Anterior cingulate cortex (tissue), 58 donors: ENCODE data around the gene EME1.
A peak's percentile ranks its signal among the peaks of the same experiment; 100 is the strongest.

Experiments
- DNase-seq, 58 donors: peaks; one replicate each; lab custom pipeline; 2025; lab: John Stamatoyannopoulos, UW

The EME1 gene

DNA sequence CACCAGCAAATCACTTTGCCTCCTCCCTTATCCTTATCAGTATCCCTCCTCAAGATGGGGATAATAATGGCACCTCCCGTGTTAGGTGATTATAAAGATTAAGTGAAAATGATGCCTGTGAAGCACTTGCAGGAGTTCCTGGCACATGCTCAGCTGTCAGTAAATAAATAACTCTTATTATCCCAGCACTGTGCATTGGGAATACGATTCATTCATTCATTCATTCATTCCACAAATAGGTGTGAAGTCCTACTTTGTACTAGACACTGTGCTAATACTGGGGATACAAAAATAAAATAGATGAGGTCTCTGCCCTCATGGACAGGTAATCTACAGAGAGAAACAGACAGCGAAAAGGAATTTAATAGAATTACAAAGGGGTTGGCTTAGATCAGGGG is 25.1 kb upstream of the EME1 start:
- no peak for DNase-seq

- DNase-seq, result no peak
These were observed 24.3 kb upstream of the EME1 start for GRCh38 chr17:50348522-50349242.

DNA sequence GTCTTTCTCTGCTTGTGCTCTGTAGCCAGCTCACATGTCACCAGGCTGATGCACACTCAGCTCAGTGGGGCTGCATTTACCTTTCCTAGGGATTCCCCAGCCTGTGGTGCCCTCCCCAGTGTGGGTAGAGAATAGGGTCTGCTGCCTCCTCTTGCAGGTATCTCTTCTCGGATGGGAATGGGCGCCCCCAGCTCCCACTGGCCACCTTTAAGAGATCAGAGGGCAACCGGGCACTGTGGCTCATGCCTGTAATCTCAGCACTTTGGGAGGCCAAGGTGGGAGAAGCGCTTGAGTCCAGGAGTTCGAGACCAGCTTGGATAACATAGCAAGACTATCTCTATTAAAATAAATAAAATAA is 23.8 kb upstream of the EME1 start:
- DNase-seq, result no peak

DNA sequence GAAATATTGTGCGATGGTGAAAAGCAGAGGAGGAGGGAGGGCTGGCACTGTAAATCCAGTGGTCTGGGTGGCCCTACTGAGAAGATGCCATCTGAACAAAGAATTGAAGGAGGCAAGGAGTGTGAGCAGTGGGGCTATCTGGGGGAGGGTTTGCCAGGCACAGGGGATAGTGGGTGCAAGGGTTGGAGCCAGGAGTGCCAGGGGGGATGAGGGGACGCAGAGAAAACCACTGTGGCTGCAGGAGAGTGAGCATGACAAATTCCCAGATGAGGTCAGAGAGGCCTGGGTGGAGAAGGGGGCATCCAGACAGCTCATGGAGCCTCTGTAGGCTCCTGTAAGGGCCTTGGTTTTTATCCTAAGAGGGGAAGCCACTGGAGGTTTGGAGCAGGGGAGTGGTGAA is 22.3 kb upstream of the EME1 start:
- DNase-seq, result no peak

DNA sequence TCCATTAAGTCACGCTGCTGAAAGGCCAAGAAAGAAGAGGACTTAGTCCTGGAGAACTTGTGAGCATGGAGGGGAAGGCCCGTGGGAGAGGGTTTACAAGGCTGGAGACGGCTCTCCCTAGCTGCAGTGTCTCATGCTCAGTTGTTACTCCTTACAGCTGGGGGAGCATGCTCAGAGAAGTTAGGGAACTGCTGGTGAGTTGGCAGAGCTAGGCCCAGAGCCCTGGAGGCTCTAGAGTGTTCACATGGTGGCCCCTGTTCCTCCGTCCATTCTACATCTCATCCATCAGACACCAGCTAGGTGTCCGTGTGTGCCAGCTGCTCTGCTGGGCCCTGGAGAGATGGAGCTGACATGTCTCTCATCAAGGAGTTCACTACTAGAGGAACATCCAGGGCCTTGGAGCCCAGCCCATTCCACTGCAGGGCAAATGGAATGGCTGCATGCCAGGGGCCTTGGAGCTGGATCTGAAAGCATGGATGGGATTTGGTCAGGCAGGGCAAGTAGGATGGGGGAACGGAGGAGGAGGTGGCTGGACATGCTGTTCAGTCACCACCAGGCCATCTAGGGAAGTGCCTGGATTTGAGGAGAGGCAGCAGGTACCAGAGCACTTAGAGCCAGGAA is 20.8 kb upstream of the EME1 start:
- DNase-seq, result peak in 1 of 58 donors; percentile 11

DNA sequence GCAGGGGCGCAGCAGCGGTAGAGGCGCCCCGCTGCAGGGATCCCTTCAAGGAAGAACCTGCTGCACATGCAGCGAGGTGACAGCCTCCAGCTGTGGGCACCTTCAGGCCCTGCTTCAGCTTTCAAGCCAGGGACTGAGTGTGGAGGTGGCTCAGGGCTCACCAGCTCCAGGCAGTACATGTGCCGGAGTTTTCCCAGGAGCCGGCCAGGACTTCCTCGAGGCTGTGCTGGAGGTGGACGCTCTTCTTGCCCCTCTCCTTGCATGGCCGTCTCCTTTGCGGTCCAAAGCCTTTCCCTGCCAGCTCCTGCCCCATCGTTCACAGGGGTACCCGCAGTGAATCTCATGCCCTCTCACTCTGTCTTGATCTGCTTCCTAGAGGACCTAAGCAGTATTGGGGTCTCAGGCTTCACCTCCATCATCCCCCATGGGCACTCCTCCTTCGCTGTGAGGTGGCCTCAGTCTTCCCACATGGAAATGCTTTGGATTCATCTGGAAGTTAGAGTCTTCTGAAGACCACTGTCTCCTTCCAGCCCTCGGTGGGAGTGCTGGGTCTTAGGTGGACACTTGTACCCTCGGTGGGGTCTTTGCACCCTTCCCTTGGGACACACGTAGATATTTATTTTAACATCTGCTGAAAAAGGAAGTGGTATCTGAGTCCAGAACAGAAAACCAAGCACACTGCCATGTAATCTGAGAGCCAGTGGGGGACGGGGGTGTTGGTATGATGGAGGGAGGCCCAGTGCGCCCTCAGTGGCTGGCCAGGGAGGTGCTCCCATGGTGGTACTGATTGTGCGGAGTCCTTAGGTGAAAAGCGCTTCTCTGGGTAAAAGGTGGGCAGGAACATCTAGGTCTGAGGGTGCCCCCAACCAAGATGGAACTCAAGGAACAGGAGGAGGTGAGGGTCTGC is 20.1 kb upstream of the EME1 start:
- no peak for DNase-seq

DNA sequence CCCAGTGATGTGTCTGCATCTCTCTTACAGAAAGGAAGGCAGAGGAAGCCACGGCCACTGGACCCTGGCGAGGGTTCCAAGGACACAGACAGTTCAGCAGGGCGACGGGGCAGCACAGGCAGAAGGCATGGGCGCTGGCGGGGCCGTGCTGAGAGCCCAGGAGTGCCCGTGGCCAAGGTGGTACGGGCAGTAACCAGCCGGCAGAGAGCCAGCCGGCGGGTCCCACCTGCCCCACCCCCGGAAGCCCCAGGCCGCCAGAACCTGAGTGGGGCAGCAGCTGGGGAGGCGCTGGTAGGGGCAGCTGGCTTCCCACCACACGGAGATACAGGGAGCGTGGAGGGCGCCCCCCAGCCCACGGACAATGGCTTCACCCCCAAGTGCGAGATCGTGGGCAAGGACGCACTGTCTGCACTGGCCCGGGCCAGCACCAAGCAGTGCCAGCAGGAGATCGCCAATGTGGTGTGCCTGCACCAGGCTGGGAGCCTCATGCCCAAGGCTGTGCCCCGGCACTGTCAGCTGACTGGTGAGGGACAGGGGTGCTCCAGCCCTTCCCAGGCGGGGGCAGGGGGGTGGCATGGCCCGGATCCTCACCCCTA is 19.3 kb upstream of the EME1 start:
- no peak for DNase-seq

DNA sequence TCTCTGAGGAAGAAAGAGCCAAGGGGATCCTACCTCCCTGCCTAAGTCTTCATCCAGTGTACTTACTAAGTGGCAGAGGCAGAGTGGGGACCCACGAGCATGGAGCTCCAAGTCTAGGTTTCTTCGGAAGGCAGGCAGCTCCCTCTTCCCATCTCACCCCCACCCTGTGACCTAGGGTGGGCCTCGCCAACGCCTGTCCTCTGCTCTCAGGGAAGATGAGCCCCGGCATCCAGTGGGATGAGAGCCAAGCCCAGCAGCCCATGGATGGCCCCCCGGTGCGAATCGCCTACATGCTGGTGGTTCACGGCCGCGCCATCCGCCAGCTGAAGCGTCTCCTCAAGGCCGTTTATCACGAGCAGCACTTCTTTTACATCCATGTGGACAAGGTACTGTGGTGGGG is 18.8 kb upstream of the EME1 start:
- no peak for DNase-seq

DNA sequence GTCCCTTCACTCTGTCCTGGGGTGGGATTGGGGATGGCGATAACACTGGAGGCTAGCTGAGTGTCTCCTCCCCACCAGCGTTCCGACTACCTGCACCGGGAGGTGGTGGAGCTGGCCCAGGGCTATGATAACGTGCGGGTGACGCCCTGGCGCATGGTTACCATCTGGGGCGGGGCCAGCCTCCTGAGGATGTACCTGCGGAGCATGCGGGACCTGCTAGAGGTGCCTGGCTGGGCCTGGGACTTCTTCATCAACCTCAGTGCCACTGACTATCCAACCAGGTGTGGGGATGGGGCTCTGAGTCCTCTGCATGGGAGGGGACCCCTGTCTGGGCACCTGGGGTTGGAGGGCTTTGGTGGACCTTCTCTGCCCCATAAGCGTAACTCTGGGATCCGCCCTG is 18.3 kb upstream of the EME1 start:
- DNase-seq, result no peak

DNA sequence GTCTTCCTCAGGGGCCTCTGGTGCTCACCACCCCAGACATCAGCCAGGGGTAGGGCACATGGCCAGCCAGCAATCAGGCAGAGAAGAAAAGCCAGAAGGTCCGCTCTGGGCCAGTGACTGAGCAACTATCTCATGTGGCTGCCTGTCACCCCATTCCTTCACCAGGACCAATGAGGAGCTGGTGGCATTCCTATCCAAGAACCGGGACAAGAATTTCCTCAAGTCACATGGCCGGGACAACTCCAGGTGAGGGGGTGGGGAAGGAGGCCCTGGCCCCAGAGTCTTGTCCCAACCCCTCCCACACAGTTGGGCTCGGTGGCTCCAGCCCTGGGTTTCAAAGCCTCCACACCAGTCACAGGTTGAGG is 17.7 kb upstream of the EME1 start:
- DNase-seq, result no peak

DNA sequence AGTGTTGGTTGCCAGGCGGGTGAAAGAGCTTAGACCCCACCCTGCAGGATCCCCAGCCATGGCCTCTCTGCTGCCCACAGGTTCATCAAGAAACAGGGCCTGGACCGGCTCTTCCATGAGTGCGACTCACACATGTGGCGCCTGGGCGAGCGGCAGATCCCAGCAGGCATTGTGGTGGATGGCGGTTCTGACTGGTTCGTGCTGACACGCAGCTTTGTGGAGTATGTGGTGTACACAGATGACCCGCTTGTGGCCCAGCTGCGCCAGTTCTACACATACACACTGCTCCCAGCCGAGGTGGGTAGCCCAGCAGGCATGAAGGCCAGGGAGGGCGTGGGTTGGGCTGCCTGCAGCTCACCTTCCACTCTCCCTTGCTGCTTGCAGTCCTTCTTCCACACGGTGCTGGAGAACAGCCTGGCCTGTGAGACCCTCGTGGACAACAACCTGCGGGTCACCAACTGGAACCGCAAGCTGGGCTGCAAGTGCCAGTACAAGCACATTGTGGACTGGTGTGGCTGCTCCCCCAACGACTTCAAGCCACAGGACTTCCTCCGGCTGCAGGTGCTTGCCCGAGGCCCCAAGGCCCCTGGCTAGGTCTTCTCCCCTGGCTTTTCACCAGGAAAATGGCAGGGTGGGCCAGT is 17.2 kb upstream of the EME1 start:
- no peak for DNase-seq

DNA sequence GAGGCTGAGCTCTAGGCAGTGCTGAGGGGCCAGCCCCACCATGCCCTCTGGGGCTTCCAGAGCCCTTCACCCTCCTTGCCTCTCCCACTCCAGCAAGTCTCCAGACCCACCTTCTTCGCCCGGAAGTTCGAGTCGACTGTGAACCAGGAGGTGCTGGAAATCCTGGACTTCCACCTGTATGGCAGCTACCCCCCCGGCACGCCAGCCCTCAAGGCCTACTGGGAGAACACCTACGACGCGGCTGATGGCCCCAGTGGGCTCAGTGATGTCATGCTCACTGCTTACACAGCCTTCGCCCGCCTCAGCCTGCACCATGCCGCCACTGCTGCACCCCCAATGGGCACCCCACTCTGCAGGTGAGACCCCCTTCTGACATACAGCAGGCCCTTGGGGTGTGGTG is 16.6 kb upstream of the EME1 start:
- DNase-seq, result no peak

DNA sequence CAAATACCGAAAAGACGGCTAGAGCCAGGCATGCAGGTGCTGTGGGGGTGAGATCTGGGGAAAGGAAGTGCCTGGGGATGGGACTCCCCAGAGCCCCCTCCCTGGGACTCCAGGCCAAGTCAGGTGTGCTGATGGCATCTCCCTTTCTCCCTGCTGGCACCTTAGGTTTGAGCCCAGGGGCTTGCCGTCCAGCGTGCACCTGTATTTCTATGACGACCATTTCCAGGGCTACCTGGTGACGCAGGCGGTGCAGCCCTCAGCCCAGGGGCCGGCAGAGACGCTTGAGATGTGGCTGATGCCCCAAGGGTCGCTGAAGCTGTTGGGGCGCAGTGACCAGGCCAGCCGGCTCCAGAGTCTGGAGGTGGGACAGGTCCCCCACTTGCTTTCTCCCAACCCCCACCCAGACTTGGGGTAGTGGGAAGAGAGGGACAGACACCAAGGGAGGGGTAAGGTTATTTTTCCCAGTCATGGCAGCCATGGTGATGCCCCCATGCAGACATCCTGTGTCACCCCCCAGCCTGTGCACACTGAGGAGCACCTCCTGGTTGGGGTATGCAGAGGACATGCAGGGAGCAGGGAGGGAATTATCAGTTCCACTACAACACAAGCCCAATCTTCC is 16.0 kb upstream of the EME1 start:
- DNase-seq, result no peak

DNA sequence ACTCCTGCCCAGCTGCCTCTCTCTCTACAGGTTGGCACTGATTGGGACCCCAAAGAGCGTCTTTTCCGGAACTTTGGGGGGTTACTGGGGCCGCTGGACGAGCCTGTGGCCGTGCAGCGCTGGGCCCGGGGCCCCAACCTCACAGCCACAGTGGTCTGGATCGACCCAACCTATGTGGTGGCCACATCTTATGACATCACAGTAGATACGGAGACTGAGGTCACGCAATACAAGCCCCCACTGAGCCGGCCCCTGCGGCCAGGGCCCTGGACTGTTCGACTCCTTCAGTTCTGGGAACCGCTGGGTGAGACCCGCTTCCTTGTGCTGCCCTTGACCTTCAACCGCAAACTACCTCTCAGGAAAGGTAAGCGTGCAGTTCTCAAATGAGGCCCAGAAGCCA is 14.9 kb upstream of the EME1 start:
- no peak for DNase-seq

- no peak for DNase-seq
These were observed 13.9 kb upstream of the EME1 start for GRCh38 chr17:50359005-50359699.

DNA sequence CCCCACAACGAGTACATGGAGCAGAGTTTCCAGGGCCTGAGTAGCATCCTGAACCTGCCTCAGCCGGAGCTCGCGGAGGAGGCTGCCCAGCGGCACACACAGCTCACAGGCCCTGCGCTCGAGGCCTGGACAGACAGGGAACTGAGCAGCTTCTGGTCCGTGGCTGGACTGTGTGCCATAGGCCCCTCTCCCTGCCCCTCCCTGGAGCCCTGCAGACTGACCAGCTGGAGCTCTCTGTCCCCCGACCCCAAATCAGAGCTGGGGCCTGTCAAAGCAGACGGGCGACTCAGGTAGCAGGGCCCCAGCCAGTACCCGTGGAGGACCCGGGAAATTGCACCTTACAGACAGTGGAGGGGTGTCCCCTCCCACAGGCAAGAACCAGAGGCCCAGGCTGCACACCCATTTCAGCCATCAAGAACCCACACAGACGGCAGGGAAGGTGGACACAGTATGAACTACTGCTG is 13.0 kb upstream of the EME1 start:
- DNase-seq, result no peak

GRCh38 chr17:50360486-50361115 is 12.4 kb upstream of the EME1 start:
- DNase-seq, result no peak

GRCh38 chr17:50361561-50362480 is 11.2 kb upstream of the EME1 start:
- peak in 42 of 58 donors; percentile 8 to 78 (median 32) for DNase-seq
